HG03571 (cell line): Measurements from ENCODE around the gene DHRS7B.
"Not testable (repeated sequence)": the region's sequence is repeated elsewhere in the genome, so short reads cannot be mapped to it uniquely, and the experiment has no call there.

Experiments used
- ATAC-seq: cut with Tn5 transposase; IDR thresholded peaks from one replicate; pipeline ENCODE4 v1.9.1; 2021; ENCODE audit not compliant: unreplicated experiment

DHRS7B gene

GRCh38 chr17:21126645-21127508 lies at the start of gene DHRS7B:
Gene DHRS7B (plus strand): TSS chr17:21126964. CDS start chr17:21126972, 8 bp downstream.
- ATAC-seq: peak; percentile 95

GRCh38 chr17:21077281-21077680 lies 49.5 kb upstream of the DHRS7B start:
- ATAC-seq: no peak

GRCh38 chr17:21078016-21078780 lies 48.6 kb upstream of the DHRS7B start:
- ATAC-seq: no peak

GRCh38 chr17:21079196-21079595 lies 47.6 kb upstream of the DHRS7B start:
- ATAC-seq: no peak

GRCh38 chr17:21082001-21082436 lies 44.7 kb upstream of the DHRS7B start:
- no peak for ATAC-seq

GRCh38 chr17:21085280-21085679 lies 41.5 kb upstream of the DHRS7B start:
- not testable (repeated sequence) for ATAC-seq

GRCh38 chr17:21085707-21086106 lies 41.1 kb upstream of the DHRS7B start:
- ATAC-seq: no peak

GRCh38 chr17:21089145-21089544 lies 37.6 kb upstream of the DHRS7B start:
- no peak for ATAC-seq

- ATAC-seq: peak; percentile 75
These were observed 36.5 kb upstream of the DHRS7B start for GRCh38 chr17:21089933-21090901.

- ATAC-seq: no peak
These were observed 35.7 kb upstream of the DHRS7B start for GRCh38 chr17:21090902-21091618.

- no peak for ATAC-seq
These were observed 32.5 kb upstream of the DHRS7B start for GRCh38 chr17:21094298-21094704.

- ATAC-seq: no peak
These were observed 31.0 kb upstream of the DHRS7B start for GRCh38 chr17:21095735-21096134.

GRCh38 chr17:21096874-21097273 lies 29.9 kb upstream of the DHRS7B start:
- ATAC-seq: no peak

- ATAC-seq: peak; percentile 86
These were observed 27.7 kb upstream of the DHRS7B start for GRCh38 chr17:21098934-21099689.

GRCh38 chr17:21100636-21101035 lies 26.1 kb upstream of the DHRS7B start:
- ATAC-seq: no peak

- ATAC-seq: no peak
These were observed 22.2 kb upstream of the DHRS7B start for GRCh38 chr17:21104608-21105007.

GRCh38 chr17:21105064-21105894 lies 21.5 kb upstream of the DHRS7B start:
- no peak for ATAC-seq

- ATAC-seq: no peak
These were observed 20.4 kb upstream of the DHRS7B start for GRCh38 chr17:21106316-21106715.
